Spleen (tissue), 7 donors: ENCODE results near the gene EIF4A3.

Source experiments
- POLR2A ChIP-seq, 3 donors: fragments of 450-650 bp; IDR thresholded peaks; one replicate each; pipeline ENCODE4 v1.5.1; 2017; ENCODE audit warnings: antibody characterized with exemption in 3 of 3, mild to moderate bottlenecking in 1 of 3
- POLR2AphosphoS5 ChIP-seq, 3 donors: sonication (generic); formaldehyde crosslinking; IDR thresholded peaks; one replicate each; pipeline ENCODE4 v1.5.1; 2017; ENCODE audit warnings: antibody characterized with exemption in 3 of 3
- TF ChIP-seq, protein P1 (sequence below), 11 experiments: fragments of 200-600 bp in 7 of 11; fragments of 450-650 bp in 4 of 11; sonication (generic) in 4 of 11; IDR thresholded peaks in 8 of 11; conservative IDR thresholded peaks in 3 of 11; 1 replicate in 7 of 11; 2 replicates in 4 of 11; pipeline versions ENCODE4 v1.4.0 to v1.8.0; 2016 to 2021; ENCODE audit warnings: antibody characterized with exemption in 11 of 11, inconsistent platforms in 4 of 11, mild to moderate bottlenecking in 1 of 11
- donor health status: DM: no; HTN: no; CAD: no; lungs with moderate emphysema.
- donor health status: DM: no; HTN: no; CAD: no.
- donor health status: DM: no; HTN: no; CAD: no.

DNA sequence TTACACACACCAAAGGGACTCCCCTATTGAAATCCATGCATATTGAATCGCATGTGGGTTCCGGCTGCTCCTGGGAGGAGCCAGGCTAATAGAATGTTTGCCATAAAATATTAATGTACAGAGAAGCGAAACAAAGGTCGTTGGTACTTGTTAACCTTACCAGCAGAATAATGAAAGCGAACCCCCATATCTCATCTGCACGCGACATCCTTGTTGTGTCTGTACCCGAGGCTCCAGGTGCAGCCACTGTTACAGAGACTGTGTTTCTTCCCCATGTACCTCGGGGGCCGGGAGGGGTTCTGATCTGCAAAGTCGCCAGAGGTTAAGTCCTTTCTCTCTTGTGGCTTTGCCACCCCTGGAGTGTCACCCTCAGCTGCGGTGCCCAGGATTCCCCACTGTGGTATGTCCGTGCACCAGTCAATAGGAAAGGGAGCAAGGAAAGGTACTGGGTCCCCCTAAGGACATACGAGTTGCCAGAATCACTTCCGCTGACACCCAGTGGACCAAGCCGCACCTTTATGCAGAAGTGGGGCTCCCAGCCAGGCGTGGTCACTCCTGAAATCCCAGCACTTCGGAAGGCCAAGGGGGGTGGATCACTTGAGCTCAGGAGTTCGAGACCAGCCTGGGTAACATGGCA, 43.4 kb downstream of the EIF4A3 start:
- TF ChIP-seq, protein P1, sequence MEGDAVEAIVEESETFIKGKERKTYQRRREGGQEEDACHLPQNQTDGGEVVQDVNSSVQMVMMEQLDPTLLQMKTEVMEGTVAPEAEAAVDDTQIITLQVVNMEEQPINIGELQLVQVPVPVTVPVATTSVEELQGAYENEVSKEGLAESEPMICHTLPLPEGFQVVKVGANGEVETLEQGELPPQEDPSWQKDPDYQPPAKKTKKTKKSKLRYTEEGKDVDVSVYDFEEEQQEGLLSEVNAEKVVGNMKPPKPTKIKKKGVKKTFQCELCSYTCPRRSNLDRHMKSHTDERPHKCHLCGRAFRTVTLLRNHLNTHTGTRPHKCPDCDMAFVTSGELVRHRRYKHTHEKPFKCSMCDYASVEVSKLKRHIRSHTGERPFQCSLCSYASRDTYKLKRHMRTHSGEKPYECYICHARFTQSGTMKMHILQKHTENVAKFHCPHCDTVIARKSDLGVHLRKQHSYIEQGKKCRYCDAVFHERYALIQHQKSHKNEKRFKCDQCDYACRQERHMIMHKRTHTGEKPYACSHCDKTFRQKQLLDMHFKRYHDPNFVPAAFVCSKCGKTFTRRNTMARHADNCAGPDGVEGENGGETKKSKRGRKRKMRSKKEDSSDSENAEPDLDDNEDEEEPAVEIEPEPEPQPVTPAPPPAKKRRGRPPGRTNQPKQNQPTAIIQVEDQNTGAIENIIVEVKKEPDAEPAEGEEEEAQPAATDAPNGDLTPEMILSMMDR (IDR thresholded peaks at IDR 0.05 in 8 of 11, conservative IDR thresholded peaks at IDR 0.05 in 3 of 11): no peak
- TF ChIP-seq POLR2A (IDR thresholded peaks at IDR 0.05): no peak
- no peak for TF ChIP-seq POLR2AphosphoS5 (IDR thresholded peaks at IDR 0.05)
